Endodermal cell (in vitro differentiated cells): Measurements from ENCODE around the gene TTBK1. TPM values are rescaled to one million over a fixed set of nuclear protein-coding genes. Genes with fewer than 3 reads are reported as not detected.
A peak's percentile ranks its signal among the peaks of the same experiment; 100 is the strongest.

Experiments used
- DNase-seq: peaks from one replicate; pipeline ENCODE4 v3.0.0-alpha.2; 2017
- H3K27ac ChIP-seq: 2 replicates; pipeline ENCODE4 v1.5.1; 2013; ENCODE audit warnings: mild to moderate bottlenecking, low read depth, low read length, moderate library complexity
- H3K27me3 ChIP-seq: 2 replicates; pipeline ENCODE4 v1.6.1; 2013; ENCODE audit warnings: mild to moderate bottlenecking, low read length, moderate library complexity; ENCODE audit not compliant: insufficient read depth, control insufficient read depth, poor library complexity, severe bottlenecking
- H3K36me3 ChIP-seq: 2 replicates; pipeline ENCODE4 v1.7.0; 2013; ENCODE audit warnings: mild to moderate bottlenecking, low read length, moderate library complexity; ENCODE audit not compliant: control insufficient read depth, insufficient read depth
- H3K4me1 ChIP-seq: one replicate; pipeline ENCODE4 v1.7.0; 2013; ENCODE audit warnings: low read length; ENCODE audit not compliant: control insufficient read depth, insufficient read depth
- H3K4me3 ChIP-seq: 2 replicates; pipeline ENCODE4 v1.5.1; 2013; ENCODE audit warnings: mild to moderate bottlenecking, low read length, moderate library complexity
- H3K9ac ChIP-seq: 2 replicates; pipeline ENCODE4 v1.6.1; 2013; ENCODE audit warnings: mild to moderate bottlenecking, low read length, moderate library complexity; ENCODE audit not compliant: poor library complexity, severe bottlenecking; ENCODE audit errors: extremely low read depth
- H3K9me3 ChIP-seq: 2 replicates; pipeline ENCODE4 v1.6.1; 2013; ENCODE audit warnings: mild to moderate bottlenecking, low read length, moderate library complexity; ENCODE audit not compliant: control insufficient read depth
- H3K27ac Mint-ChIP-seq: 2 replicates; pipeline ENCODE4 v1.8.0; 2020; ENCODE audit warnings: mixed read lengths
- H3K27me3 Mint-ChIP-seq: 2 replicates; pipeline ENCODE4 v1.8.0; 2021; ENCODE audit warnings: mild to moderate bottlenecking, mixed read lengths; ENCODE audit not compliant: insufficient read depth
- H3K36me3 Mint-ChIP-seq: 2 replicates; pipeline ENCODE4 v1.8.0; 2020; ENCODE audit warnings: low read depth, mixed read lengths
- H3K4me1 Mint-ChIP-seq: 2 replicates; pipeline ENCODE4 v1.8.0; 2020; ENCODE audit warnings: mixed read lengths
- H3K4me3 Mint-ChIP-seq: 2 replicates; pipeline ENCODE4 v1.8.0; 2020; ENCODE audit warnings: mild to moderate bottlenecking, moderate library complexity, mixed read lengths
- H3K9me3 Mint-ChIP-seq: 2 replicates; pipeline ENCODE4 v1.8.0; 2020; ENCODE audit warnings: mild to moderate bottlenecking, mixed read lengths
- WGBS, 2 experiments: methylation state at CpG; one replicate each; pipeline versions ENCODE4 v1.1.5 to v1.1.7; 2013; ENCODE audit warnings: missing lambda C conversion rate in 2 of 2, mixed read lengths in 1 of 2; ENCODE audit not compliant: insufficient coverage in 1 of 2, insufficient read length in 1 of 2; 5-methylcytosine and 5-hydroxymethylcytosine counted together
- total RNA-seq, 2 donors: library from RNA; stranded (reverse); fragmentation: NEBNext Ultra II Directional in 1 of 2; extraction: Animal tissue kit (Norgen Biotek cat#: 25700) in 1 of 2; gene quantifications; 2 replicates in 1 of 2; 3 replicates in 1 of 2; pipeline ENCODE4 v1.2.1, GENCODE V29; 2021
- TF ChIP-seq, protein P1 (sequence below): fragments of 200-600 bp; sonication (generic); conservative IDR thresholded peaks from 2 replicates; pipeline ENCODE4 v1.5.0; 2021; ENCODE audit warnings: antibody characterized with exemption, mild to moderate bottlenecking

Gene TTBK1
- total RNA-seq, 2 donors from 2014 or later, result 0.62 TPM

DNA sequence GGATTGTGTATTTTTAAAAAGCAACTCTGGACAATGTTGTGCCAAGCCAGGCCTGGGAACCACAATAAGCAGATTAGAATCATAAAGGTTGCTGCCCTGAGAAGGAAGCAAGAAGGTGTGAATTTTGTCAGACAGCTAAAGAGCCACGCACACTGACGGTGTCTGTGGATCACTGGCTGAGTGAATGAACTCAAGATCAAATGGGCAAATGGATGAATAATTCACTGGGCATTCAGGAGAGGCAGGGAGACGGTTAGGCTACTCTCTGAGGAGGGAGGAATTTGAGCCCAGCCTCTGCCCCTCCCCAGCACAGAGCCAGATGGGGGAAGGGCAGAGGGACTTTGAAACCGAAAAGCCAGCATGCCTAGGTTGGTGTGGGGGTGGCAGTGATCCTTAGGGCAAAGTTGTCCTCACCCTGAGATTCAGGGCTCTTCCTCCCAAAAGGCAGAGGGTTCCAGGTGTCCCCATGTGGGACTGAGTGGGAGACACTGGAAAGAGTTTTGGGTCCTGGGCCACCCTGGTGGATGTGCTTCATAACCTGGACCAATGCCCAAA lies 35.3 kb downstream of the TTBK1 start:
- TF ChIP-seq, protein P1, sequence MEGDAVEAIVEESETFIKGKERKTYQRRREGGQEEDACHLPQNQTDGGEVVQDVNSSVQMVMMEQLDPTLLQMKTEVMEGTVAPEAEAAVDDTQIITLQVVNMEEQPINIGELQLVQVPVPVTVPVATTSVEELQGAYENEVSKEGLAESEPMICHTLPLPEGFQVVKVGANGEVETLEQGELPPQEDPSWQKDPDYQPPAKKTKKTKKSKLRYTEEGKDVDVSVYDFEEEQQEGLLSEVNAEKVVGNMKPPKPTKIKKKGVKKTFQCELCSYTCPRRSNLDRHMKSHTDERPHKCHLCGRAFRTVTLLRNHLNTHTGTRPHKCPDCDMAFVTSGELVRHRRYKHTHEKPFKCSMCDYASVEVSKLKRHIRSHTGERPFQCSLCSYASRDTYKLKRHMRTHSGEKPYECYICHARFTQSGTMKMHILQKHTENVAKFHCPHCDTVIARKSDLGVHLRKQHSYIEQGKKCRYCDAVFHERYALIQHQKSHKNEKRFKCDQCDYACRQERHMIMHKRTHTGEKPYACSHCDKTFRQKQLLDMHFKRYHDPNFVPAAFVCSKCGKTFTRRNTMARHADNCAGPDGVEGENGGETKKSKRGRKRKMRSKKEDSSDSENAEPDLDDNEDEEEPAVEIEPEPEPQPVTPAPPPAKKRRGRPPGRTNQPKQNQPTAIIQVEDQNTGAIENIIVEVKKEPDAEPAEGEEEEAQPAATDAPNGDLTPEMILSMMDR, result no peak
- Histone ChIP-seq H3K27me3 (peaks cover 30% of the 10 kb centered on the region), H3K9ac (no peak overlapping the region), H3K36me3 (no peaks in the 10 kb centered on the region), H3K4me3 (no peak overlapping the region), H3K27ac (peak overlapping the region; percentile 46), H3K9me3 (no peaks in the 10 kb centered on the region), H3K4me1 (peaks cover 12% of the 10 kb centered on the region)
- no peak overlapping the region for H3K27ac Mint-ChIP-seq
- H3K4me3 Mint-ChIP-seq, result no peak overlapping the region
- H3K9me3 Mint-ChIP-seq, result no peaks in the 10 kb centered on the region
- WGBS, 2 experiments, result 25 to 47% methylated on average over 2 to 4 of the region's 4 CpGs
- DNase-seq, result no peak
- H3K27me3 Mint-ChIP-seq, result peaks cover 42% of the 10 kb centered on the region
- H3K36me3 Mint-ChIP-seq, result no peaks in the 10 kb centered on the region
- peaks cover 32% of the 10 kb centered on the region for H3K4me1 Mint-ChIP-seq

DNA sequence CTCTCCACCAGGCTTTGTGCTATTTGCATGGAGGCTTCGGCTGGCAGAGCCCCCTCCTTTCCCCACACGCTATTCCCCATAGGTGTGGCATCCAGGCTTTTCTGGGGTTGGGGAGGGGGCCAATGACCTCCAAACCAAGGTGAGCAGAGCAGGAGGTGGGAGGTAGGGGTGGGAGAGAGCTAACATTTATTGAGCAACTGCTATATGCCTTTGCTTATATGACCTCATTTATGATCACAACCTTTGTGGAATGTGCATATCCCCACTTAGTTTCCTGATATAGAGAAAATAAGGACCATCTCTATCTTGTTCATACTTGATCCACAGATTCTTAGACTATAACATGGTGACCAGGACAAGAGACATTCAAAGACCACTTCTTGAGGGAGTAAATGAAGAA lies 37.0 kb downstream of the TTBK1 start:
- H3K36me3 ChIP-seq, result no peaks in the 10 kb centered on the region
- no peak overlapping the region for H3K27ac ChIP-seq
- Mint-ChIP-seq H3K27ac (no peak overlapping the region), H3K36me3 (no peaks in the 10 kb centered on the region), H3K4me3 (no peak overlapping the region), H3K4me1 (peaks cover 29% of the 10 kb centered on the region), H3K27me3 (peaks cover 30% of the 10 kb centered on the region), H3K9me3 (no peaks in the 10 kb centered on the region)
- WGBS, 2 experiments, result 88 to 100% methylated on average over 1 to 2 of the region's 2 CpGs
- DNase-seq, result no peak
- peaks cover 12% of the 10 kb centered on the region for H3K4me1 ChIP-seq
- H3K9ac ChIP-seq, result no peak overlapping the region
- TF ChIP-seq, protein P1, result no peak
- H3K4me3 ChIP-seq, result no peak overlapping the region
- peaks cover 14% of the 10 kb centered on the region for H3K27me3 ChIP-seq
- no peaks in the 10 kb centered on the region for H3K9me3 ChIP-seq

GRCh38 chr6:43282060-43282459 lies 38.8 kb downstream of the TTBK1 start:
- no peak overlapping the region for H3K9ac ChIP-seq
- no peak for DNase-seq
- no peak overlapping the region for H3K27ac ChIP-seq
- TF ChIP-seq, protein P1, result no peak
- H3K4me1 ChIP-seq, result peaks cover 5% of the 10 kb centered on the region
- Mint-ChIP-seq H3K27me3 (peaks cover 25% of the 10 kb centered on the region), H3K4me3 (no peak overlapping the region), H3K9me3 (no peaks in the 10 kb centered on the region), H3K27ac (peak overlapping the region; percentile 9), H3K36me3 (no peaks in the 10 kb centered on the region), H3K4me1 (peaks cover 28% of the 10 kb centered on the region)
- H3K36me3 ChIP-seq, result no peaks in the 10 kb centered on the region
- WGBS, 2 experiments, result 88 to 91% methylated on average over 7 to 9 of the region's 9 CpGs
- no peaks in the 10 kb centered on the region for H3K27me3 ChIP-seq
- no peak overlapping the region for H3K4me3 ChIP-seq
- no peaks in the 10 kb centered on the region for H3K9me3 ChIP-seq
